IMR-90 (cell line): ENCODE results near the gene NEUROG1.

Experiments used
- CTCF ChIP-seq: conservative IDR thresholded peaks from 2 replicates; pipeline ENCODE4 v1.5.1; 2012; ENCODE audit warnings: mild to moderate bottlenecking, low read depth, low read length, improper control_type of control experiment
- ELK1 ChIP-seq: fragments of 150-350 bp; IDR thresholded peaks from 2 replicates; pipeline ENCODE4 v1.6.1; 2016; ENCODE audit warnings: low read depth, mild to moderate bottlenecking, low read length, moderate library complexity, borderline replicate concordance
- FOS ChIP-seq: fragments of 150-350 bp; IDR thresholded peaks from 2 replicates; pipeline ENCODE4 v1.6.1; 2016; ENCODE audit warnings: low read depth, low read length
- MAZ ChIP-seq: IDR thresholded peaks from 2 replicates; pipeline ENCODE4 v1.6.1; 2012; ENCODE audit warnings: low read depth, mild to moderate bottlenecking, low read length, improper control_type of control experiment, moderate library complexity, borderline replicate concordance
- POLR2A ChIP-seq: IDR thresholded peaks from 2 replicates; pipeline ENCODE4 v1.6.1; 2012; ENCODE audit warnings: mild to moderate bottlenecking, low read depth, low read length
- RCOR1 ChIP-seq: IDR thresholded peaks from 2 replicates; pipeline ENCODE4 v1.6.1; 2012; ENCODE audit warnings: mild to moderate bottlenecking, low read length, improper control_type of control experiment; ENCODE audit not compliant: insufficient replicate concordance
- SMC3 ChIP-seq: fragments of 150-350 bp; IDR thresholded peaks from 2 replicates; pipeline ENCODE4 v1.6.1; 2016; ENCODE audit warnings: low read depth, mild to moderate bottlenecking, antibody characterized with exemption, low read length, moderate library complexity
- USF2 ChIP-seq: fragments of 150-350 bp; IDR thresholded peaks from 2 replicates; pipeline ENCODE4 v1.6.1; 2017; ENCODE audit warnings: mild to moderate bottlenecking, antibody characterized with exemption, low read length, low read depth

- no peak for TF ChIP-seq CTCF
- TF ChIP-seq SMC3: no peak
- no peak for TF ChIP-seq USF2
- no peak for TF ChIP-seq POLR2A
- no peak for TF ChIP-seq FOS
- TF ChIP-seq ELK1: no peak
- TF ChIP-seq MAZ: no peak
- no peak for TF ChIP-seq RCOR1
Measured at GRCh38 chr5:135557076-135557838, 21.5 kb upstream of the NEUROG1 start.
